Hepatocyte (in vitro differentiated cells): ENCODE results near the gene C6. TPM values are rescaled to one million over a fixed set of nuclear protein-coding genes. Genes with fewer than 3 reads are reported as not detected.

Experiments
- DNase-seq: peaks from one replicate; pipeline ENCODE4 v3.0.0-alpha.2; 2016; ENCODE audit warnings: low spot score
- H2AFZ ChIP-seq: fragments of 200-600 bp; sonication (generic); 2 replicates; pipeline ENCODE4 v1.6.0; 2016; ENCODE audit warnings: antibody characterized with exemption, mild to moderate bottlenecking
- H3K27ac ChIP-seq: fragments of 200-600 bp; sonication (generic); 2 replicates; pipeline ENCODE4 v1.5.1; 2016; ENCODE audit warnings: mild to moderate bottlenecking
- H3K27me3 ChIP-seq: fragments of 200-600 bp; sonication (generic); 2 replicates; pipeline ENCODE4 v1.6.1; 2016
- H3K36me3 ChIP-seq: fragments of 200-600 bp; sonication (generic); replicated peaks from 2 replicates; pipeline ENCODE4 v1.5.1; 2016; ENCODE audit warnings: low read depth; ENCODE audit not compliant: insufficient read depth
- H3K4me1 ChIP-seq: fragments of 200-600 bp; sonication (generic); 2 replicates; pipeline ENCODE4 v1.5.1; 2016; ENCODE audit warnings: mild to moderate bottlenecking, moderate library complexity; ENCODE audit not compliant: insufficient read depth
- H3K4me2 ChIP-seq: fragments of 200-600 bp; sonication (generic); 2 replicates; pipeline ENCODE4 v1.6.0; 2016
- H3K4me3 ChIP-seq: fragments of 200-600 bp; sonication (generic); 2 replicates; pipeline ENCODE4 v1.5.1; 2016; ENCODE audit warnings: mild to moderate bottlenecking
- H3K79me2 ChIP-seq: fragments of 200-600 bp; sonication (generic); 2 replicates; pipeline ENCODE4 v1.6.0; 2017; ENCODE audit warnings: mild to moderate bottlenecking
- H3K9me2 ChIP-seq: fragments of 200-600 bp; sonication (generic); replicated peaks from 2 replicates; pipeline ENCODE4 v1.6.0; 2017; ENCODE audit warnings: mild to moderate bottlenecking; ENCODE audit not compliant: insufficient read depth
- H3K9me3 ChIP-seq: fragments of 200-600 bp; sonication (generic); 2 replicates; pipeline ENCODE4 v1.5.1; 2016; ENCODE audit warnings: low read depth, mild to moderate bottlenecking
- H4K20me1 ChIP-seq: fragments of 200-600 bp; sonication (generic); 2 replicates; pipeline ENCODE4 v1.6.0; 2016; ENCODE audit warnings: mild to moderate bottlenecking; ENCODE audit not compliant: insufficient read depth, poor library complexity, severe bottlenecking
- CTCF ChIP-seq: fragments of 200-600 bp; sonication (generic); IDR thresholded peaks from 2 replicates; pipeline ENCODE4 v1.5.1; 2016; ENCODE audit warnings: antibody characterized with exemption, mild to moderate bottlenecking; ENCODE audit not compliant: poor library complexity
- EZH2 ChIP-seq: fragments of 200-600 bp; sonication (generic); IDR thresholded peaks from 2 replicates; pipeline ENCODE4 v1.6.1; 2016; ENCODE audit warnings: antibody characterized with exemption, mild to moderate bottlenecking, borderline replicate concordance
- EZH2phosphoT487 ChIP-seq: fragments of 200-600 bp; sonication (generic); IDR thresholded peaks from one replicate; pipeline ENCODE4 v1.6.1; 2018; ENCODE audit warnings: antibody characterized with exemption, mild to moderate bottlenecking, low read depth, moderate library complexity; ENCODE audit not compliant: unreplicated experiment, severe bottlenecking
- WGBS: methylation state at CpG from one replicate; pipeline ENCODE4 v1.1.6; 2016; ENCODE audit warnings: low lambda C conversion rate; ENCODE audit errors: missing lambda C conversion rate; 5-methylcytosine and 5-hydroxymethylcytosine counted together
- polyA plus RNA-seq: library from polyadenylated mRNA; unstranded; fragments of >200 nt; fragmentation: Nextera tagmentation; extraction: Ambion mirVana; gene quantifications from 2 replicates; pipeline ENCODE4 v1.2.1, GENCODE V29; 2016
- total RNA-seq: library from RNA; depleted of rRNA; stranded (reverse); fragments of >200 nt; gene quantifications from 2 replicates; pipeline ENCODE4 v1.2.3, GENCODE V29; 2014

The C6 gene
- total and polyA plus RNA-seq, 2 experiments from 2014 or later: 16.2 to 37.2 TPM

GRCh38 chr5:41199660-41200059, 13.7 kb downstream of the C6 start:
- Histone ChIP-seq H3K9me2 (no peaks in the 10 kb centered on the region), H4K20me1 (no peaks in the 10 kb centered on the region), H3K36me3 (no peaks in the 10 kb centered on the region), H3K4me1 (no peaks in the 10 kb centered on the region), H3K4me3 (no peak overlapping the region), H3K79me2 (no peaks in the 10 kb centered on the region), H3K27me3 (no peaks in the 10 kb centered on the region), H3K9me3 (no peaks in the 10 kb centered on the region), H3K4me2 (no peak overlapping the region), H3K27ac (no peak overlapping the region), H2AFZ (no peak overlapping the region)
- no peak for DNase-seq
- no peak for TF ChIP-seq CTCF
- TF ChIP-seq EZH2: no peak
- no peak for TF ChIP-seq EZH2phosphoT487
- 70% methylated on average over 3 of the region's 3 CpGs for WGBS

- no peak overlapping the region for H3K27ac ChIP-seq
Measured at GRCh38 chr5:41196197-41196596, 17.1 kb downstream of the C6 start.

GRCh38 chr5:41195228-41195627, 18.1 kb downstream of the C6 start:
- H3K9me3 ChIP-seq: no peaks in the 10 kb centered on the region
- no peak overlapping the region for H3K4me3 ChIP-seq
- H3K79me2 ChIP-seq: no peaks in the 10 kb centered on the region
- TF ChIP-seq CTCF (no peak), EZH2phosphoT487 (no peak), EZH2 (no peak)
- no peak overlapping the region for H3K4me2 ChIP-seq
- no peak overlapping the region for H2AFZ ChIP-seq
- no peaks in the 10 kb centered on the region for H4K20me1 ChIP-seq
- no peak for DNase-seq
- H3K36me3 ChIP-seq: no peaks in the 10 kb centered on the region
- H3K4me1 ChIP-seq: no peaks in the 10 kb centered on the region
- no peaks in the 10 kb centered on the region for H3K27me3 ChIP-seq
- WGBS: 88% methylated on average over 1 of the region's 1 CpG
- H3K9me2 ChIP-seq: no peaks in the 10 kb centered on the region
- H3K27ac ChIP-seq: no peak overlapping the region

More at GRCh38 chr5:41196197-41196596, 17.1 kb downstream of the C6 start:
- no peaks in the 10 kb centered on the region for H3K36me3 ChIP-seq
- H3K4me2 ChIP-seq: no peak overlapping the region
- TF ChIP-seq CTCF: no peak
- no peak for TF ChIP-seq EZH2
- no peak for TF ChIP-seq EZH2phosphoT487
- DNase-seq: no peak
- no peak overlapping the region for H3K4me3 ChIP-seq
- H3K9me2 ChIP-seq: no peaks in the 10 kb centered on the region
- H3K79me2 ChIP-seq: no peaks in the 10 kb centered on the region
- H3K4me1 ChIP-seq: no peaks in the 10 kb centered on the region
- no peaks in the 10 kb centered on the region for H3K9me3 ChIP-seq
- no peaks in the 10 kb centered on the region for H4K20me1 ChIP-seq
- no peaks in the 10 kb centered on the region for H3K27me3 ChIP-seq
- 92% methylated on average over 2 of the region's 2 CpGs for WGBS
- no peak overlapping the region for H2AFZ ChIP-seq

- H3K79me2 ChIP-seq: no peaks in the 10 kb centered on the region
- no peak overlapping the region for H2AFZ ChIP-seq
- no peak overlapping the region for H3K4me2 ChIP-seq
- no peak for DNase-seq
- H3K27me3 ChIP-seq: no peaks in the 10 kb centered on the region
- no peaks in the 10 kb centered on the region for H3K4me1 ChIP-seq
- no peaks in the 10 kb centered on the region for H3K9me2 ChIP-seq
- no peaks in the 10 kb centered on the region for H4K20me1 ChIP-seq
- no peak overlapping the region for H3K4me3 ChIP-seq
- H3K36me3 ChIP-seq: no peaks in the 10 kb centered on the region
- H3K27ac ChIP-seq: no peak overlapping the region
- no peak for TF ChIP-seq EZH2phosphoT487
- TF ChIP-seq EZH2: no peak
- TF ChIP-seq CTCF: no peak
- WGBS: 91% methylated on average over 3 of the region's 3 CpGs
- H3K9me3 ChIP-seq: no peaks in the 10 kb centered on the region
Measured at GRCh38 chr5:41194339-41194738, 19.0 kb downstream of the C6 start.
